Umbilical cord (tissue), 2 donors: ENCODE results near the gene CFTR. TPM values are rescaled to one million over a fixed set of nuclear protein-coding genes. Genes with fewer than 3 reads are reported as not detected.

ENCODE experiments used
- DNase-seq: peaks from one replicate; pipeline ENCODE4 v3.0.0-alpha.2; 2015; ENCODE audit warnings: low spot score
- total RNA-seq: library from RNA; depleted of rRNA; stranded (reverse); fragments of >200 nt; gene quantifications from one replicate; pipeline ENCODE4 v1.2.3, GENCODE V29; 2014; ENCODE audit warnings: low replicate concordance; ENCODE audit not compliant: insufficient read depth

Gene CFTR
- total RNA-seq, 1 donor from 2014 or later: 6.3 TPM

DNA sequence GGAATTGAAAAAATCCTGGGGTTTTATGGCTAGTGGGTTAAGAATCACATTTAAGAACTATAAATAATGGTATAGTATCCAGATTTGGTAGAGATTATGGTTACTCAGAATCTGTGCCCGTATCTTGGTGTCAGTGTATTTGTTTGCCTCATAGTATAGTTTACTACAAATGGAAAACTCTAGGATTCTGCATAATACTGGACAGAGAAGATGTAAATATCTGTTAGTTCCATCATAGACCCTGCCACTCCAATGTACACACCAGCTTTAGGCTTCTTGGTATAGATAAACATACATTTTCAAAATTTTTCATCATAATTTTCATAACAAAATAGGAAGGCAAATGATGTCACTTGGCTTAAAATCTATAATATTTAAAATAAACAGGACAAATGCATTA lies 108.1 kb downstream of the CFTR start:
- DNase-seq: no peak

DNA sequence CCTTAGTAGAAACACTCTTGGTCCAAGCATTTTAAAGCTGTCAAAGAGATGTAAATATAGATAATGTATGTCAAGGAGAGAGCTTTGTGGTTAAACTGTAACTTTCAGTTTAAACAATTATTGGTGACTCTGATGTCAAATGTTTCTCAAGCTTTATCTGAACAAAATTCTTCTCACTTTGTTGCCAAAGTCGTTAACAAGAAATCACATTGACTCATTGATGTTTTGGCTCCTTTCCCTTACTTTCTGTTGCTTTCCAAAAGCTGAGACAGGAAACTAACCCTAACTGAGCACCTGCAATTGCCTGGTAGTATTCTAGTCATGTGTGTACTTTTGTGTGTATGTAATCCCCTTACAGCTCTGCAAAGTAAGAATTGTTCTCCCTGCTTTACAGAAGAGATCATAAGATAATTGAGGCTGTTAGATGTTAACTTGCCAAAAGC lies 108.5 kb downstream of the CFTR start:
- DNase-seq: no peak

DNA sequence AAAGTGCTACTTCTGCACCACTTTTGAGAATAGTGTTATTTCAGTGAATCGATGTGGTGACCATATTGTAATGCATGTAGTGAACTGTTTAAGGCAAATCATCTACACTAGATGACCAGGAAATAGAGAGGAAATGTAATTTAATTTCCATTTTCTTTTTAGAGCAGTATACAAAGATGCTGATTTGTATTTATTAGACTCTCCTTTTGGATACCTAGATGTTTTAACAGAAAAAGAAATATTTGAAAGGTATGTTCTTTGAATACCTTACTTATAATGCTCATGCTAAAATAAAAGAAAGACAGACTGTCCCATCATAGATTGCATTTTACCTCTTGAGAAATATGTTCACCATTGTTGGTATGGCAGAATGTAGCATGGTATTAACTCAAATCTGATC lies 110.4 kb downstream of the CFTR start:
- no peak for DNase-seq

DNA sequence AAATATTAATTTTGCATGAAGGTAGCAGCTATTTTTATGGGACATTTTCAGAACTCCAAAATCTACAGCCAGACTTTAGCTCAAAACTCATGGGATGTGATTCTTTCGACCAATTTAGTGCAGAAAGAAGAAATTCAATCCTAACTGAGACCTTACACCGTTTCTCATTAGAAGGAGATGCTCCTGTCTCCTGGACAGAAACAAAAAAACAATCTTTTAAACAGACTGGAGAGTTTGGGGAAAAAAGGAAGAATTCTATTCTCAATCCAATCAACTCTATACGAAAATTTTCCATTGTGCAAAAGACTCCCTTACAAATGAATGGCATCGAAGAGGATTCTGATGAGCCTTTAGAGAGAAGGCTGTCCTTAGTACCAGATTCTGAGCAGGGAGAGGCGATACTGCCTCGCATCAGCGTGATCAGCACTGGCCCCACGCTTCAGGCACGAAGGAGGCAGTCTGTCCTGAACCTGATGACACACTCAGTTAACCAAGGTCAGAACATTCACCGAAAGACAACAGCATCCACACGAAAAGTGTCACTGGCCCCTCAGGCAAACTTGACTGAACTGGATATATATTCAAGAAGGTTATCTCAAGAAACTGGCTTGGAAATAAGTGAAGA lies 112.3 kb downstream of the CFTR start:
- DNase-seq: no peak

DNA sequence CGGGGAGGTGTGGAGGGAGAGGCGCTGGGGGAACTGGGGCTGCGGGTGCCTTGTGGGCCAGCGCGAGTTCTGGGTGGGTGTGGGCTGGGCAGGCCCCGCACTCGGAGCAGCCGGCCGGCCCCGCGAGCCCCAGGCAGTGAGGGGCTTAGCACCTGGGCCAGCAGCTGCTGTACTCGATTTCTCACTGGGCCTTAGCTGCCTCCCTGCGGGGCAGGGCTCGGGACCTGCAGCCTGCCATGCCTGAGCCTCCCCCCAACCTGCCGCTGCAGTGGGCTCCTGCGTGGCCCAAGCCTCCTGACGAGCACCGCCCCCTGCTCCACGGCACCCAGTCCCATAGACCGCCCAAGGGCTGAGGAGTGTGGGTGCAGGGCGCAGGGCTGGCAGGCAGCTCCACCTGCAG lies 116.3 kb downstream of the CFTR start:
- DNase-seq: no peak

DNA sequence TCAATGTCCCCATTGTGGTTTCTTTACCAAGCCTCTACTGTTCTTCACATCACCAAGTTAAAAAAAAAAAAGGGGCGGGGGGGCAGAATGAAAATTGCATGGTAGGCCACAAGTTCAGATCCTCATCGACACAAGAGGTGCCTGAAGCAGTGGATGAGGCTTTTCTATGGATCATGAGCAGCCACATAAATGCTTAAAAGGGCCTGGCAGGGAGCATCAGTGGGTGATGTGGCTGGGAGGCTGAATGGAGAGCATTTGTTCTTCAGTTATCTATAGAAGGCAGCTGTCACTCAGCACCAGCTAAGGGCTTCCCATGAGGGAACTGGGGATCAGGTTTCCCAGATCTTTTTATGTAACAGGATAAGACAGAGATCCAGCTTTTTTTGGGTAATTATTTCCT lies 117.9 kb downstream of the CFTR start:
- DNase-seq: no peak

DNA sequence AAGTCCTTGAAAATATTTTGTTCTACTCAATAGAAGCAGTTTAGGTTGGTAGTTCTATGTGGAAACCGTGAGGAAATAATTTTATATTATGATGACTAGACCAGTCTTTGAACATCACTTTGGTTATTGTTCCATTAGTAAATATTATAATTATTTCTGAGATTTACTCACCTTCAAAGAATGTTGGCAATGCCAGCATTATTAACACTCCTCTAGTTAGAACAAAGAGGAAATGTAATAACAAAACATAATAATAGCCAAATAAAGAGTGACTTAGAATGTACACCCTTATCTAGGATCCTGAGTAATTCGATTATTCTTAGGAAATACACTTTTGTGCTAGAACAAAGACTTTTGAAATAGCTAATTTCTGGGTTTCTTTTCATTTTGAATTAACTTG lies 121.1 kb downstream of the CFTR start:
- DNase-seq: no peak

DNA sequence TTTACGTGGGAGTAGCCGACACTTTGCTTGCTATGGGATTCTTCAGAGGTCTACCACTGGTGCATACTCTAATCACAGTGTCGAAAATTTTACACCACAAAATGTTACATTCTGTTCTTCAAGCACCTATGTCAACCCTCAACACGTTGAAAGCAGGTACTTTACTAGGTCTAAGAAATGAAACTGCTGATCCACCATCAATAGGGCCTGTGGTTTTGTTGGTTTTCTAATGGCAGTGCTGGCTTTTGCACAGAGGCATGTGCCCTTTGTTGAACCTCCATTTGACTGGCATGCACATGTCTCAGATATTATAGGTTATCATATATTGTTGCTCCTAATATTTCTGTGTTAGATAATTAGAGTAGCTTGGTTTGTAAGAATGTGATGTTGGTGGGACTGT lies 123.8 kb downstream of the CFTR start:
- DNase-seq: no peak

DNA sequence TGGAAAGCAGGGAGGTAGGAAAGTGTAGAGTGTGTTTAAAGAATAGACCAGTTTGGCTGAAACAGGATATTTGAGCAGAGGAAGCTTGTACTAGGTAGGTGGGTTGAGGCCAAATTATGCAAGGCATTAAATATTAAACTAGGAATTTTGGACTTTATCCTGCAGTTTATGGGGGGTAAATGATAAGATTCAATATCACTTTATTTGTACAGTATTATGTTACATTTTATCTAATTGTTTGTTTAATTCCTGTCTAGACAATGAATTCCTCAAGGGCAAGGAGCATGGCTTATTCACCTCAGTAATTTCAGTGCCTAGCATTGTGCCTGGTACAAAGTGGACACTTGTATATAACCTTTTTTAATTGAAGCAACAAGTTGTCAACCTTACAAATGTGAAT lies 125.9 kb downstream of the CFTR start:
- no peak for DNase-seq

DNA sequence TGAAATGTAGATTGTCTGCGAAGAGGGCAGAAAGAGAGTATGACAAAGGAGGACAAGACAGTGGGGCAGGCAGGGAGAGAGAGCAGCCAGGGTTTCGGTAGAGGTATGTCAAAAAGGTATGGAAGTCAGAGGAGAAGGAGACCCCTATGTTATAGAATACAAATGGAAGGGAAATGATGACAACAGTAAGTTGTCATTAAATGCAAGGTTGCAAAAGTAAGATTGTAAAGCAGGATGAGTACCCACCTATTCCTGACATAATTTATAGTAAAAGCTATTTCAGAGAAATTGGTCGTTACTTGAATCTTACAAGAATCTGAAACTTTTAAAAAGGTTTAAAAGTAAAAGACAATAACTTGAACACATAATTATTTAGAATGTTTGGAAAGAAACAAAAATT lies 126.3 kb downstream of the CFTR start:
- DNase-seq: no peak

DNA sequence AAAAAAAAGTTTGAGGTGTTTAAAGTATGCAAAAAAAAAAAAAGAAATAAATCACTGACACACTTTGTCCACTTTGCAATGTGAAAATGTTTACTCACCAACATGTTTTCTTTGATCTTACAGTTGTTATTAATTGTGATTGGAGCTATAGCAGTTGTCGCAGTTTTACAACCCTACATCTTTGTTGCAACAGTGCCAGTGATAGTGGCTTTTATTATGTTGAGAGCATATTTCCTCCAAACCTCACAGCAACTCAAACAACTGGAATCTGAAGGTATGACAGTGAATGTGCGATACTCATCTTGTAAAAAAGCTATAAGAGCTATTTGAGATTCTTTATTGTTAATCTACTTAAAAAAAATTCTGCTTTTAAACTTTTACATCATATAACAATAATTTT lies 130.6 kb downstream of the CFTR start:
- no peak for DNase-seq

DNA sequence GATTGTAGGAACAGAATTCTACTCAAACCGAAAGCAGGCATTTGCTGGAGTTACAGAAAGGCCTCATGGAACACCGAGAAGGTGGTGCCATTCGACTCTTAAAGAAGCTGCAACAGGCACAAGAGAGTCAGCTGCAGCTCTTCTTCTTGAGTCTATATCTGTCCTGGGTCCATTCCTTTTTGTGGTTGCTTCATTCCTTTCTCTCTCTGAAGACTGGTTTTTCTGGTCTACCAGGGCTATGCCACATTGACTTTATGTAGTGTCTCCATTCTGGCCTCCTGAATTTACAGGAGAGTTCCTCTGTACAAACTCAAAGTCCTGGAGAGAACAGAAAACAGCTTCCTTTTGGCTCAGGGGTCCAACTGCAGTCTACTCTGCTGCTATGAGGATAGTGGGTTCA lies 132.8 kb downstream of the CFTR start:
- no peak for DNase-seq

DNA sequence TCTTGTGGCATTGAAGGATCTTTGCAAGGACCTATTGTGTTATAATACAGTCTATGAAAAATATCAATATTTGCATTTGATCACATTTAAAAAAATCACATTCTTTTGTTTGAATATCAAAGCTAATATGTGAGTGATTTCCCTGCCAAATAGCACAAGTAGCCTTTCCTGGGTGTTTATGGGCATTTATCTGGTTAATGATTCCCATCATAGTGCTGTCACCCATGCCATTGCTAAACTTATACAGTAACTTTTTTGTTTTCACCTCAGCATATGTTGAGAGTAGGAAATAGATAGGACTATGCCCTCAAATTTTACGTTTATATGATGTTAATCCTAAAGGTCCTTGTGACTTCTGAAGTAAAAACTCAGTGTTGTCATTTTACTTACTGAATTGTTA lies 136.9 kb downstream of the CFTR start:
- DNase-seq: no peak

DNA sequence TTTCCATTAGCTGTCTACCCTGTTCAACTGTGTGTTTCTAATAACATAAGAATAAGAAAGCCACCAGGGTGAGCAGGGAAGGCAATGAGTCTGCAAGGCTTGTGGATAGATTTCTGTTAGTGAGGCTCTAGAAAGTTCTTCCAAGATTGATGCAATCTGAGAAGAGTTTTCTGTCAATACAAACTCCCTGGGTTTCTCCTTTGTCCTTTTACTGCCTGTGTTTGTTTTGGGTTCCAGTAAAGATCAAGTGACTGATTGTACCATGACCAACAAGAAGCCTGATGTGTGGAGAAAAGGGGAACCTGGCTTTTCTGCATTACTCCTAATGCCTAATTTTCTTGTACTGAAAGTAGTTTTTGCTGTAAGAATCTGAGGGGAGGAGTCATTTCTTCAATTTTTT lies 139.9 kb downstream of the CFTR start:
- no peak for DNase-seq

DNA sequence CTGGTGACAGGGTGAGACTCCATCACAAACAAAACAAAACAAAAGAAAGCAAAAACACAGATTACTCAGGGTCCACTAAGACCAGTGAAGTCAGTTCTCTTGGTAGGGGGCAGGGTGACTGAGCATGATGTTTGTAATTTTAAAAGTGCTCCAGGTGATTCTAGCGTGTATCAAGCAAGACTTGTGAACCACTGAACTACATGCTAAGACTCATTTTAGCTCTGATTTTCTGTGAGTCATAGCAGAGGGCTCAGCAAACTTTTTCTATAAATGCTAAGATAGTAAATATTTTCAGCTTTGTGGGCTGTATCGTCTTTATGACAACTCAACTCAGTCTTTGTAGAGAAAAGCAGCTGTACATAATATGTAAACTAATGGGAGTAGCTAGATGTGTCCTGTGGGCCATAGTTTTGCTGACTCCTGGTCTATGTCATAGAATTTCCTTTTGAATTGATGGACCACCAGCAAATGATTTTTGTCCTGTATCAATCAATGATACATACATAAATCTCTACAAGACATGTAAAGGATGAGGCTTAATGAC lies 141.3 kb downstream of the CFTR start:
- DNase-seq: no peak

DNA sequence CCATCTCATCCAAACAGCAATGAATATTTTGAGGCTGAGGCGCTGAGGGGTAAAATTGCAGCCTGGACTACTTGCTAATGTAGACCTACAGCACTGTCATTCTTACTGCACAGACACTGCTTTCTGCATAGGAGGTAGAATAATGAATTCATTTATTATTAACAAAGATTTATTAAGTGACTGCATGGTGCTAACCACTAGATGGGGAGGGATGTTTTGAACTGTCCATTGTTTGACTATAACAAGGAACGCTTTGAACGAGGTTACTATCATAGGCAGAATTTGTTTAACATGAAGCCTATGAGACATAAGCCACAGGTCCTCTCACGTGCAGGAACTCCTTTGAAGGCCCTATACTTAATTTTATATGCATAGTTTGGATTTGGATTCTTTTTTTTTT lies 143.8 kb downstream of the CFTR start:
- DNase-seq: no peak

DNA sequence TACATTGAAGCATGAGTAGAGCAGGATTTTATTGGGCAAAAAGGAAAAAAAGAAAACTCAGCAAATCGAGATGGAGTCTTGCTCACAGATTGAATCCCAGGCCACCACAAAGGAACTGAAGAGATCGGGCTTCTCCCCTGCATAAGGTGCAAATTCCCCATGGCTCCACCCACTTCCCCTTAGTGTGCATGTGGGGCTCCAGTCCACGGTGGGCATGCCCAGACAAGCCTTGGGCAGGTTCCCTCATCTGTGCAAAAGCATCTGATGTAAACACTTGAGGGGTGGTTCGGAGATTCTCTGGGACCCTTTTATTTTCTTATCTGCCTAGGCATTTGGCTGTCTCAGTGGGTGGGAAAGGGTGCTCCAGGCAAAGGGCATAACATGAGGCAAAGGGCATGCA lies 150.7 kb downstream of the CFTR start:
- no peak for DNase-seq

DNA sequence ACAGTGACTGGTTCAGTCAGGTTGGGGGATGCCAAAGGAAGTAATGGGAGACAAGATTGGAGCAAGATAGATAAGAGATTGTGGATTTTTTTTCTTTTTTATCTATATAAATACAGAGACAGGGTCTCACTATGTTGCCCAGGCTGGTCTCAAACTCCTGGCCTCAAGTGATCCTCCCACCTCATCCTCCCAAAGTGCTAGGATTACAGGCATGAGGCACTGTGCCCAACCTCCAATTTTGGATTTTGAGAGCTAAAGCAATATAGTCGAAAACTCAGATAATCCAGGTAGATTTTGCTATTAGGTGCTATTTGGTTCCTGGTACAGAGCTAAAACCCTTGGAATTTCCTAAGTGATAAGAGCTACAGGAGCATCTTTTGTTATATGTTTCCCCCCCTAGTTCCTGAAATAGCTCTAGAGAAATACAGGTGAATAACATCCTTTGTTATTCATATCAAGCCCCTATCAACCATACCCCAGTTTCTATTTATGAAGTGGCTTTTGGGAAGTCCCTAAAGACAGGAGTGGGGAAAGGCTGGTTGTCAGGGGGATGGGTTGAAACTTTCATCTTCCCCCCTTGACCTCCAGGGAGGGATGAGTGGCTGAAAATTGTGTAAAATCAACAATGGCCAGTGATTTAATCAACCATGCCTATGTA lies 151.2 kb downstream of the CFTR start:
- no peak for DNase-seq

DNA sequence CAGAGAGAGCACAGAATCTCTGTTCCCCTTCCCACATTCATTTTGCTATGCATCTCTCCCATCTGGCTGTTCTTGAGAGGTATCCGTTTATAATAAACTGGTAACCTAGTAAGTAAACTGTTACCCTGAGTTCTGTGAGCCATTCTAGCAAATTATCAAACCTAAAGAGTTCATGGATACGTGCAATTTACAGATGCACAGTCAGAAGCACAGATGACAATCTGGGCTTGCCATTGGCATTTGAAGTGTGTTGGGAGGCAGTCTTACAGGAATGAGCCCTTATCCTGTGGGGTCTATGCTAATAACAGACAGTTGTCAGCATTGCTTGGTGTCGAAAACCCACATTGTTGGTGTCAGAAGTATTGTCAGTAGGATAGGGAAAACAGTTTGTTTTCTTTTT lies 151.8 kb downstream of the CFTR start:
- DNase-seq: no peak

DNA sequence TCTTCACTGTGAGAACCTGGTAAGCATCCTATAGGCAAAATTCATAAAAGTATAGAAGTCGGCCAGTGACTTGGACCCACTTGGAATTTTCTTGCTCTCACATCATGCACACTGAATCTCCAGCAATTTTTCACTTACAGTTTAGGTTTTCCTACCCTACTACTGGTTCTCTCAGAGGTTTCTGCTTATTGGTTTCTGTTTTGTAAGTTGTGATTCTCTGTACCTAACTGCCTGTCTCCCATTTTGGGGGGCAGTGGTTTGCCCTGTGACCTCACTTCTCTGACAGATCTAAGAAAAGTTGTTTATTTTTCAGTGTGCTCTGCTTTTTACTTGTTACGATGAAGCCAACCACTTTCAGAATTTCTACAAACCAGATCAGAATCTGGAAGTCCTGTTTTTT lies 158.1 kb downstream of the CFTR start:
- no peak for DNase-seq

DNA sequence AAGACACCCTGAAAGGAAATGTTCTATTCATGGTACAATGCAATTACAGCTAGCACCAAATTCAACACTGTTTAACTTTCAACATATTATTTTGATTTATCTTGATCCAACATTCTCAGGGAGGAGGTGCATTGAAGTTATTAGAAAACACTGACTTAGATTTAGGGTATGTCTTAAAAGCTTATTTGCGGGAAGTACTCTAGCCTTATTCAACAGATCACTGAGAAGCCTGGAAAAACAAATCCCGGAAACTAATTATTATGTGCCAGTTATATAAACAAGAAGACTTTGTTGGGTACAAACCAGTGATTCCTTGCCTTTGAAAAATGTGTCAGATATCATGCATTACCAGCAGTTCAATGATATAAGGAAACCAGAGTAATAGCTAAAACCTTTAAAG lies 160.1 kb downstream of the CFTR start:
- no peak for DNase-seq

DNA sequence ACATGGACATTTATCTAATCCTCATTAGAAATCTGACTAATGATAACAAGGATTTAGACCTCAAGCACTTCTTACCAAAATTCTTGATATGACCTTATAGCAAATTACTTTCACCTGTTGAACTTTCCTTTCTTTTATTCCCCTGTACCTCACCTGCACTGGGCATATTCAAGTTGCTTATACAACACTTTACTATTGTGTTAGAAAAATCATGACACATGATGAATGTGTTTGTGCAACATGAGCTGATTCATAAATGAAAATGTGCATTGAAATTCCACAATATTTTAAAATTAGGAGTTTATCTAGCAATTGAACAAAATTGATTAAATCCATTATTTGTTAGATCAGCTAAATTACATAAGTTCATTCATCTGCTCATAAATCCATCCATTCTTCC lies 160.6 kb downstream of the CFTR start:
- DNase-seq: no peak

DNA sequence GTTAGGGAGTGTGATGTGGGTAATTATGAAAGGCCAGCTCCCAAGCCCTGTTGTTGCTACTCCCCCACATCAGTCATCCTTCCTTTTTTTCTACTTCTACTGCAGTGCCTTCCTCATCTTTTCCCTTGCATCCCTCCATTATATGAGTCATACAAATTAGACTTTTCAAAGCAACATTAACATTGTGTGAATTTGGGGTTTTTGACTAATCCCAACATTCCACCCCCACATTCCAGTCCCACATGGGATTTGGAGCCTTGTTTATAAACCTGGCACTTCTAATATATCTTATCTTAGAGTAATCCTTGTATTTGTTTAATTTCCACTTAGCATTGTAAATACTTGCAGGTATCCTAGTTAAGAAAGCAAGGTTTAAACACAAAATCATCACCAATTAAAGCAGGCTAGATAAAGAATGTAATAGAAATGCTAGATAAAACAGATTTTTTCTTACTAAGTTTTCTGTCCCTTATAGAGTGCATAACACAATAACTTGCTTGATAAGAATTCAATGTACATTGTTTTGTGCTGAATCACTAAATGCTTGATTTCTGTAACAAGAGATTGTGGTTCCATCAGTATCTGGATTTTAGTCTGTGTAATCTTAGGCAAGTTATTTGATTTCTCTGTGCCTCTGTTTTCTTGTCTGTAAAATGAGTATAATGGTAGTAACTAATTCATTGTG lies 165.8 kb downstream of the CFTR start:
- no peak for DNase-seq
